ENCODE results near the gene OR4C6.

The OR4C6 gene

DNA sequence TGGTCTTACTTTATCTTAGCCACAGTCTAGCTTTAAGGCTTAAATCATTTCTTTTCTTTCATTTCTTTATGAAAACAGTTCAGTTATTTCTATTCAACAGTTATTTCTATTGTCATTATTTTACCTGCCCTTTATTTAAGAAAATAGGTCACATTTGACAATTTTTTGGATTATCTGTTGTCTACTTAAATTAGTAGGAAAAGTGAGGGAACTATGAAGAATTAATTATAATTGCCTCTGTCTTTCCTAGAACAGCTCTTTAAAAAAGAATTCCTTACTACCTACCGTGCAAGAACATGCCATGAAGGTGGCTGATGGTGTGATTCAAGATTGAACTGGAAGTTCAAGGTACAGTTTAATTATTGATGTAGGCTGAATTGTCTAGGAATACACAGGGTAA is at the start of gene OR4C6:
OR4C6 (plus strand) TSS at position 301 of the 400 bp plus-strand sequence. CDS start 2,966 bp downstream, outside the sequence.
- DNase-seq (ENCODE audit: low read depth in 2 of 2) = no peak

GRCh38 chr11:55624531-55624930 is 37.5 kb upstream of the OR4C6 start:
- no peak for DNase-seq (ENCODE audit: low read depth in 2 of 2)

DNA sequence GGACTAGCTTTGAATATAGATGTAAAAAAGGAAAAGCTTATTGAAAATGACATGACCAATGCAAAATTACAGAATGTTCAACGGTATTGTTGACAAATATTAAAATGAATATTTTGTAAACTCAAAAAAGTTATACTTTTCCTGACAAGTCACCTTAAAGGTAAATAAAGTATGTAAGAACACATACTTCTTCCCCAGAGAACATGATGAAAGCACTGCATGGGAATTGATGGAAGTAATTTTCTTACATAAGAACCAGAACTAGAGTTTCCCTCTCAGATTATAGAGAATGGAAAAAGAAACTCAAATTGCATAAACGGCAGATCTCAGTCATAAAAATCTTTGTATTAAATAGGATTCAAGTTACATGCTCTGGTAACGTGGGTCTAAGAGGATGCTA is 27.2 kb upstream of the OR4C6 start, which contains the start of gene OR4P4:
OR4P4 (plus strand) TSS at position 301 of the 400 bp plus-strand sequence.
- no peak for DNase-seq (ENCODE audit: low read depth in 2 of 2)

DNA sequence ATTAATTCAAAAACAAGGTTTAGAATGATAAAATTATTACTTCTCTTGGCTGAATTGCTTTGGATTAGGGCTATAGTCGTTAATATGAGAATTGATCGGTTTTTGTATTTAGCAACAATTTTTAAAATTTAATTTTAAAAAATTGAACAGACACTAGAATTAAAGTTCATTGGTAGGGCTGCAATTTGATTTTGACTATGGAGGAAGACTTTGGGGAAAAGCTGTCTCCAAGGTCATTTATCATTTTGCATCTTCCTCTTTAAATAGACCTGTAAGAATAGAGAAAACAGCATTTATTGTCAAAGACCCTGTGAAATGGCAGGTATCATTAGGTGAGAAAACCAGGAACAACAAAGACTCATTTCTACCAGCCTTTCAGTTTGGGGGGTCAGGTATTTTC is 14.0 kb upstream of the OR4C6 start, which contains the start of gene OR4S2:
OR4S2 (plus strand) TSS at position 301 of the 400 bp plus-strand sequence. CDS start 2,577 bp downstream, outside the sequence.
- DNase-seq (ENCODE audit: low read depth in 2 of 2) = no peak

DNA sequence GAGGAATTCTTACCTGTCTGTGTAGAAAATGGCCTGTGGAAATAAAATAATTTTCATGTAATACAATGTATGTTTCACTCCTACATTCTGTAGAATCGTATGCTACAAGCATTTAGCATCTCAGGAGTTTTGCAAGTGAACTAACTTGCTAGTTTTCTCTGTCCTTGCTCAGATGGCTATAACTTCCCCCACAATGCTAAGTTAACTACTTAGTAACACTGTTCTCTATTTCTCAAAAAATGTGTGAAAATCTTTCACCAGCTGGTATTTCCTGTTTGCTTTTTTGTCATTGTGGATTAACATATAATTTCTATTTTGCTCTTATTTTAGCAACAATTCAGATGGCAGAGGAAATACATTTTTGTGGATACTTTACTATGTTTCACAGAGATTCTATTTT is 9.4 kb upstream of the OR4C6 start:
- DNase-seq (ENCODE audit: low read depth in 2 of 2) = no peak

GRCh38 chr11:55655096-55655495 is 6.9 kb upstream of the OR4C6 start:
- DNase-seq (ENCODE audit: low read depth in 2 of 2) = no peak

GRCh38 chr11:55658031-55658573 is 3.9 kb upstream of the OR4C6 start:
- DNase-seq (ENCODE audit: low read depth in 2 of 2) = no peak

- DNase-seq (ENCODE audit: low read depth in 2 of 2) = no peak
Measured at GRCh38 chr11:55658608-55659007, 3.4 kb upstream of the OR4C6 start.

DNA sequence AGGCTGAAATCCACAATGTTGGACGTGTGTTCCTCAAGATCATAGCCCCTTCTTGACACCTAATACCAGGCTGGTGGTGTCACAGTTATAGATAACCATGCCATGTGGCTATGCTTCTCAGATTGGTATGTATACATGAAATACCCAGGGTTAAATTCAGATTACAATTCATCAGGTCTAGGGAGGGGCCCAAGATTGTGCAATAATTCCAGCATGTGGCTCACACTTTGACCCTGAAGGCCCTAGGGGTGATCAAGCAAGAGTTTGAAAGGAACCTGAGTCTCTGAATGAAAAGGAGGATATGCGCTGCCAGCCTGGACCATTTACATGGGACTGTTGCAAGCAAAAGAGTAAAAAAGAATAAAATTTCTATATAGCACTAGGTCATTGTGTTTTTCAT is 7.4 kb downstream of the OR4C6 start:
- no peak for DNase-seq (ENCODE audit: low read depth in 2 of 2)

DNA sequence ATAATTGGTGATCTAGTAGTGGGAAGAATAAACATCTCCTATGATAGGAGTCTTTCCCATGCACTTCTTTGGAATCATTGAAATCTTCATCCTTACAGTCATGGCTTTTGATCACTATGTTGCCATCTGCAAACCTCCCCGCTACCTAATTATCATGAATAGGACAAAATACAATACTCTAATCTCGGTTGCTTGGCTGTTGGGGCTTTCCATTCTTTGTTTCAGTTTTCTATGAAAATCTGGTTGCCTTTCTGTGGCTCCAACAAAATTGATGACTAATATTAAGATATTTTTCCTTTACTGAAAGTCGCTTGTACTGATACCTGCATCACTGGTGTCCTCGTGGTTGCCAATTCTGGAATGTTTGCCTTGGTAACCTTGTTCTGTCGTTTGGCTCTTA is 11.9 kb downstream of the OR4C6 start:
- no peak for DNase-seq (ENCODE audit: low read depth in 2 of 2)

GRCh38 chr11:55697817-55698216 is 35.8 kb downstream of the OR4C6 start:
- no peak for DNase-seq (ENCODE audit: low read depth in 2 of 2)

DNA sequence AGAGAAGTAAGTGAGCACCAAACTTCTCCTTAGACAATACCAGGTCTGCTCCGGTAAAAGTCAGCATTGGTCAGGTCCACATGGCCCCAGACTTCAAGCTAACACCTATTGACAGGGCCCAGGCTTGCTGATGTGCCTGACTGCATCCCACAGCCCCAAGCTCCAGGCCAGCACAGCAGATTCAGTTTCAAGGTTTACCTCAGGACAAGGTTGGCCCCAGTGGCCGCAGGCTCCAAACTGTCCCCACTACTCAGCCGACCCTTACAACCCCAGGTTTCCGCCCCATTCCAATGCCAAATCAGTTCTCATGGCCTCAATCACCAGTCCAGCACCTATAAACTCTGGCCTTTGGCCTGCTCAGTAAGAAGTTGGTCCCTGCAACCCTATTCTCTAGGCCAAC is 39.4 kb downstream of the OR4C6 start:
- no peak for DNase-seq (ENCODE audit: low read depth in 2 of 2)

DNA sequence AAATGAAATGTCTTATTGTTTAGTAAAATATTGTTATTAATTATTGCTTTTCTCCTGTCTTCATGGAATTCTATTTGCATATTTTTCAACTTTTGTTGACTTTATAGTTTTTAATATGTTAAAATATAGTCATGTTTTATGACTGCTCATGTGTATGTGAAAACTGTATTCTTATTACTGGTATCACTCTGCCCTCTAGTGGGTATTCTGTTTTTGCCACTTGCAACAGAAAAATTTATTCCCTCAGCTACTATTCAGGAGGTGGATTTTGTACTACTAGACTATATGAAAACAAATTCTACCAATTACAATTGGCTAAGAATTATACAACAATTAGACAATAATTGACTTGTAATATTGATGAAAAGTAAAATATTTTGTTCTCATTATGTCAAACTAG is 45.0 kb downstream of the OR4C6 start:
- DNase-seq (ENCODE audit: low read depth in 2 of 2) = no peak

DNA sequence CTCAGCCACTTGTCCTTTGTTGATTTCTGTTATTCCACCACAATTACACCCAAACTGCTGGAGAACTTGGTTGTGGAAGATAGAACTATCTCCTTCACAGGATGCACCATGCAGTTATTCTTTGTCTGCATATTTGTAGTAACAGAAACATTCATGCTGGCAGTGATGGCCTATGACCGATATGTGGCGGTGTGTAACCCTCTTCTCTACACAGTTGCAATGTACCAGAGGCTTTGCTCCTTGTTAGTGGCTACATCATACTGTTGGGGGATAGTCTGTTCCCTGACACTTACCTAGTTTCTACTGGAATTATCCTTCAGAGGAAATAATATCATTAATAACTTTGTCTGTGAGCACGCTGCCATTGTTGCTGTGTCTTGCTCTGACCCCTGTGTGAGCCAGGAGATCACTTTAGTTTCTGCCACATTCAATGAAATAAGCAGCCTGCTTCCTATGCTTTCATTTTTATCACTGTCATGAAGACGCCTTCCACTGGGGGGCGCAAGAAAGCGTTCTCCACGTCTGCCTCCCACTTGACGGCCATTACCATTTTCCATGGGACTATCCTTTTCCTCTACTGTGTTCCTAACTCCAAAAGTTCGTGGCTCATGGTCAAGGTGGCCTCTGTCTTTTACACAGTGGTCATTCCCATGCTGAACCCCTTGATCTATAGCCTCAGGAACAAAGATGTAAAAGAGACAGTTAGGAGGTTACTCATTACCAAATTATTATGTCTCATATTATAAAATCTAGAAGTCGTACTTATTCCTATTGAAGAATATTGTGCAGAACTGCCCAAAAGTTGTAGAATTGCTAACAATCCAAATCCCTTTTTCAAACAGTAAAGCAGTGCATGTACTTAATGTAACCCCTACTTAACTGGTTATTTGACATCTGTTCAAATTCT is 53.2 kb downstream of the OR4C6 start:
- no peak for DNase-seq (ENCODE audit: low read depth in 2 of 2)

Measured in stimulated activated CD4-positive, alpha-beta T cell treated with anti-CD3 and anti-CD28 coated beads, Interleukin-1b, Interleukin-23, amount 100 ng/mL, for 1 hour (primary cell).